Left hindlimb (tissue), 1 donor: ENCODE data around the gene SNRNP48.

Experiments
- DNase-seq: peaks from one replicate; pipeline ENCODE4 v3.0.0-alpha.2; 2018

SNRNP48 gene

GRCh38 chr6:7647504-7647903 is 57.5 kb downstream of the SNRNP48 start:
- no peak for DNase-seq

GRCh38 chr6:7649037-7649810 is 59.2 kb downstream of the SNRNP48 start:
- no peak for DNase-seq

- DNase-seq, result no peak
These were observed 60.9 kb downstream of the SNRNP48 start for GRCh38 chr6:7650878-7651277.

DNA sequence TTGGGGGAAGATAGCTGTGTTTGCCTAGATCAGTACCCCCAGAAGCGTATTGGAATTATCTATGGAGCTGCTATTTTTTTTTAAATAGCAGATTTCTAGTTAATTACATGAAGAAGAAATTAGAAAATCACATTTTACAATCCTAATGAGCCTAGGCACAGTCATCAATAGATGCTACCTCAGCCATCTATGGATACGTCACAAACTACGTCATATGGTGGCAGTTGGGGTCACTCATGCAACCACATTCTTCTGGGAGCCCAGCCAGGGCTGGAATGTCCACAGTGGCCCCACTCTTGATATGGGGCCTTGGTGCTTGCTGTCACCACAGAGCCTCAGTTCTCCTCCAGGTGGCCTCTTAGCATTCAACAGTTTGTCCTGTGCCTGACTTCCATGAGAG is 63.0 kb downstream of the SNRNP48 start:
- DNase-seq, result no peak

GRCh38 chr6:7656355-7656754 is 66.4 kb downstream of the SNRNP48 start:
- DNase-seq, result no peak

- DNase-seq, result no peak
These were observed 68.5 kb downstream of the SNRNP48 start for GRCh38 chr6:7658543-7658942.

GRCh38 chr6:7661364-7661763 is 71.4 kb downstream of the SNRNP48 start:
- no peak for DNase-seq
